ENCODE results near the gene TMEM140.
"Not testable (repeated sequence)": the region's sequence is repeated elsewhere in the genome, so short reads cannot be mapped to it uniquely, and the experiment has no call there.

The TMEM140 gene

GRCh38 chr7:135195968-135196629, 48.2 kb downstream of the TMEM140 start:
- no peak for DNase-seq

DNA sequence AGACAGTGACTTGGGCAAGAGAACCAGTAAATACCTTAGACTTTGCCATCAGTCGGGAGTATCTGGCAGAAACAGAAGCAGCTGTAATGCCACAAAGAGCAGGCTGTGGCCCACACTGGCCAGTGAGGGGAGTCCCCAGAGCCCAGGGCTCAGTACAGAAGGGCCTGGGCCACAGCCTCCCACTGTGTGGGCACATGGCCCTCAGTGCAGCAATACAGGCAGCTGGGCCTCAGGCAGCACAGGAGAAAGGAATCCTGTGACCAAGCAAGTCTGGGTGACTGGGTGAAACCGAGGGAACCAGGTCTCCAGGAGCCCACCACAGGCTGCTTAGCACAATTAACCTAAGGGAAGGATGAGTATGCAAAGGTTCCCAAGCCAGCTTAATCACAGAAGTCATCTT, 49.5 kb downstream of the TMEM140 start:
- DNase-seq = no peak

DNA sequence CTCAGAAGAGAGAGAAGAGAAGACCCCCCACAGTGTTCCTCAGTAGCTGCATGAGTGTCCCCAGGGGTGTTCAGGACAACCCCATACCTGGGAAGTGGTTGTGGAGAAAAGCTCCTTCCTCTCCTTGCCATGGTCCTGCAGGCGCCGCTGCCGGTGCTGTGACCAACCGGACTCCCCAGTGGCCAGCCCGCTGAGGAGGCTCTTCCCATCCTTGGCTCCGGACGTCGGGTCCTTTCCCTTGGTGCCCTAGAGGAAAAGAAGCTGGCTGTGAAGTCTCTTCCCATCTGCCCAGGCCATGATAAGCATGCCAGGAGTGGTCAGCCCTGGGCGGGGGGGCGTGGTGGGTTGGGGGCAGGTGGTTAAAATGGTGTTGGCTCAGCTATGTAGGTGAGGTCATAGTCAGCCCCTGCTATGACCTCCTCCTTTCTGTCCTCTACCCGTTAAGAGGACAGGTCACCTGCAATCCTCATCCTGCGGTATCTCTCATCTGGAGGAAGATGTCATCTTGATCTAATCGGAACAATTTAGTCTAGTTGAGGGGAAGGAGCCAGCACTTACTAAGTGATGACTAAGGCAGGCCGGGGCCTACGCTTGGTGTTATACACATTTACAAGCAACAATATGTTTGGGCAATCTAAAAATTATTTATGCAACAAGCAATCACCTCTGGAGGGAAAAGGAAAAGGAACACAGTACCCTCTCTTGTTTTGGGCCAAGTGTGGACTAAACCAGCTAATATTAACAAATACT, 50.2 kb downstream of the TMEM140 start:
- DNase-seq = no peak

- no peak for DNase-seq
These were observed 51.6 kb downstream of the TMEM140 start for GRCh38 chr7:135199439-135199838.

- no peak for DNase-seq
These were observed 53.0 kb downstream of the TMEM140 start for GRCh38 chr7:135200821-135201331.

DNA sequence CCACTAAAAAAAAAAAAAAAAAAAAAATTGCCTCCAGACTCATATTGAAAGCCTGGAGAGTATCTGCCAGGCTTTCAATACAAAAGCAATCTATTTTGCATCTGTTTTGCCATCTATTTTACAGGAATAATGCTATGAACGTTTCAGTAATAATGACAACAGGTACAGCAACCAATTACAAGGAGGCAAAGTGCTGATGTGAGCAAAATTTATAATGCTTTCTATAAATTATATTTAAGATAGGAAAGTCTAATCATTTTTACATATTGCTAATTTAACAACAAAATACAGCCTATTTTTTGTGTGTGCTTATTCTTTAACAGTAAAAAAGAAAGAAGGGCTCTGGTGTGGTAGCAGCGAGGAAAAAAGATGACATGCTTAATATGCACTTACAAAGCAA, 53.5 kb downstream of the TMEM140 start:
- DNase-seq = no peak

DNA sequence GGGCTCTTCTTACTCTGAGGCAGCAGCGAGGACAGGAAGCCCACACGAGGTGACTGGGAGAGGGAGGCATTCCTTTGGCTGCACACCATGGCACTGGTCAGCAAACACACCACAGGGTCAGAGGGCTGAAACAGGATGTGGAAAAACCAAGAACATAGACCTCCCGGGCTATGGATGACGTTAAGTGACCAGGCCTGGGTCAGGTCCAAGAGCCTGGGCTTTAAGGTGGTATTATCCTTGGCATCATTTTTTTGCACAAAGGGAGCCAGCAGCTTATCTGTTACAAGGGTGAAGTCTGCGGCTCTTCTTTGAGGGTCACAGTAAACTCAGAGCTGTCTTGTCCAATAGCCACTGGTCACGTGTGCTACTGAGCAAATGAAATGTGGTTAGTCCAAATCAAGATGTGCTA, 56.5 kb downstream of the TMEM140 start:
- DNase-seq = no peak

GRCh38 chr7:135204876-135205275, 57.0 kb downstream of the TMEM140 start:
- DNase-seq = no peak

GRCh38 chr7:135205850-135206249, 58.0 kb downstream of the TMEM140 start:
- no peak for DNase-seq

GRCh38 chr7:135206941-135207391, 59.1 kb downstream of the TMEM140 start:
- DNase-seq = peak; percentile 52

- DNase-seq = peak; percentile 31
These were observed 59.7 kb downstream of the TMEM140 start for GRCh38 chr7:135207406-135208101.

DNA sequence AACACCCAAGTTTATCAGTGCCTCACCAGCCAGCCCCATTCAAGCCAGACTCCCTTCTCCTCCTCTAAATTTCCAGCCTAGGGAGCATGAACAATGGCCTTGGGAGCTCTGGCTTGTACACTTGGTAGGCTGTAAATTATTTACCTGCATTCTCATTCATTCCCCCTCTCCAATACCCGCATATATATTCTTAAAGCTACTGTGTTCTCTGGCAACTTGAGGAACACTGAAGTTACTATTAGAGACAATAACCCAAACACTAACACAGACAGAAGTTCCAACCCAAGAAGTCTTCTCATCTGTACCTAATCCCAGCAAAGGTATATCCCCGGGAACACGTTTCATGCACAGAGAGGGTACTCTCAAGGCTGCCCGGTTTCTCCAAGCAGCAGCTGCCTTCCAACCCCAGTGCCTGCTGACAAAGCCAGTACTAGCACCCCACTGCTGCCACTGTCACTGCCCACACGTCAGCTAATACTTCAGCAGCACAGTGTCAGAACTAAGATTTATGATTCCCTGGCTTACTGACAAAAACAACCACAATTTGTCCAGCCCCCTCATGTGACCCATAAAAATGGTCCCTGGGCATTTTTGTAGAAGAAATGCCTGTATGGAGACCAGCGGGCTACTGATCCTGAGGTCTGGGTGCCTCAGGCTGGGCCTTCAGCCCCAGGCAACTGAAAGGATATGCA, 60.4 kb downstream of the TMEM140 start:
- peak; percentile 83 for DNase-seq

GRCh38 chr7:135209225-135209834, 61.5 kb downstream of the TMEM140 start:
- DNase-seq = no peak

DNA sequence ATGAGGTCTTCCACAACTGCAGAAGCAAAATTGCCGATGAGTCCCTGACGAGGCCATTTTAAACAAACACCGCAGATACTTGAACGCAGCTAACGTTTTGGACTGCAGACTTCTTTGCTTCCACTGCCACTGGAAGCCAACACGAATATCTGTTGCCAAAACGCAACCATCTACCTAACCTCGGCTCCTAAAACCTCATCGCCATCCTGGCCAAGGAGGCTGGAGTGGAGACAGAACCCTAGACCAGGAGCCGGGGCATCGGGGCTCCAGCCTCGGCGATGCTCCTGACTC, 63.0 kb downstream of the TMEM140 start:
- DNase-seq = peak; percentile 53

GRCh38 chr7:135211179-135211945, 63.5 kb downstream of the TMEM140 start, which contains the start of gene WDR91:
Gene WDR91, minus strand, starts transcription at chr7:135211526. Its CDS starts 24 bp downstream, at chr7:135211502.
- peak; percentile 96 for DNase-seq

GRCh38 chr7:135211946-135212685, 64.2 kb downstream of the TMEM140 start:
- not testable (repeated sequence) for DNase-seq

GRCh38 chr7:135213831-135214230, 66.0 kb downstream of the TMEM140 start:
- DNase-seq = no peak

DNA sequence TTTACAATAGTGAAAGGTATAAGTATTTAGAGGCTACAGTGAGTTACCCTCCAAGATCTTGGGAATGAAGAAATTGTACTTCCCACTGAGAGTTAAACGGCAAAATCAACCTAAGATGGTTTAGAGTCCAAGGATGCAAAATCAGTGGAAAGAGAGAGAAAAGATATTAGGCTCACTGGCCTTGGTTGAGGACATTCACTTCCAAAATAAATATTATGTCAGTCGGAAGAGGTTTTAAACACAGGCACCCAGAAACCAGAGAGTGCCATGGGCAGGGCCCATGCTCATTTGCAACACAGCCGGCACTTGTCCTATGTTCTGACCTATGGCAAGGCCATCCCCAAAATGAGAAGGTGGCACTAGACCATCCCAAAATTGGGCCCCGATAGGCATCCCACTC, 67.3 kb downstream of the TMEM140 start:
- DNase-seq = no peak

- no peak for DNase-seq
These were observed 67.8 kb downstream of the TMEM140 start for GRCh38 chr7:135215698-135216097.
